NCI-H1930 (cell line): ENCODE results near the gene ADCY7.

Experiments used
- DNase-seq, 2 experiments: peaks; one replicate each; lab custom pipeline; 2025; lab: John Stamatoyannopoulos, UW

ADCY7 gene

DNA sequence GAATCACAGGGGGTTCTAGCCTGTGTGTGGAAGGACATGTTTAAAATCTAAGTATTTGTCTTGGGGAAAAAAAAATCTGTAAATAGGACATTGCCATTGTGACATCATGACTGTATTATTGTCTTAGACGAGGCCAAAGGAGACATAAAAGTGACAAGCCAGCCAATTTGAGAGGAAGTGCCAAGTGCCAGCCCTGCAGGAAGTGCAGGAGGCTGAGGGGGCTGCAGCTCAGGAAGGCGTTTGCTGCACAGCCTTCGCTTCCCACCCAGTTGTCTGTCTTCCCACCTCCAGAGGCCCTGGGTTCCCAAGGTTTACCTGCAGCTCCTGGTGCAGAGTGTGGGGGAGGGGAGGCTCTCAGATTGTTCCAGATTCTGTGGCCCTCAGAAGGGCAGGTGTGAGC lies 1.3 kb downstream of the ADCY7 start:
- DNase-seq = no peak

DNA sequence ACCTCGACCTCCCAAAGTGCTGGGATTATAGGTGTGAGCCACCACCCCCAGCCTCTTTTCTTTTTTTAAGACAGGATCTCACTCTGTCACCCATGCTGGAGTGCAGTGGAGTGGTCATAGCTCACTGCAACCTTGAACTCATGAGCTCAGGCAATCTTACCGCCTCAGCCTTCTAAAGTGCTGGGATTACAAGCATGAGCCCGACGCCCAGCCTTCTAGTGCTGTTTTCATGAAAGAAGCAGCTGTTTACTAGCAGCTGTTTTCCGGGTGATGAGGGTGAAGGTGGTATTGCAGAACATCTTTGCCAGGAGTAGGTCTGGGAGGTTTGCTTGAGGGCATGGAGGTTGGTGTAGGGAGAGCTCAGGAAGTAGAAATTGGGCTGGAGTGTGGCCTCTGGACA lies 2.0 kb downstream of the ADCY7 start:
- DNase-seq = no peak

DNA sequence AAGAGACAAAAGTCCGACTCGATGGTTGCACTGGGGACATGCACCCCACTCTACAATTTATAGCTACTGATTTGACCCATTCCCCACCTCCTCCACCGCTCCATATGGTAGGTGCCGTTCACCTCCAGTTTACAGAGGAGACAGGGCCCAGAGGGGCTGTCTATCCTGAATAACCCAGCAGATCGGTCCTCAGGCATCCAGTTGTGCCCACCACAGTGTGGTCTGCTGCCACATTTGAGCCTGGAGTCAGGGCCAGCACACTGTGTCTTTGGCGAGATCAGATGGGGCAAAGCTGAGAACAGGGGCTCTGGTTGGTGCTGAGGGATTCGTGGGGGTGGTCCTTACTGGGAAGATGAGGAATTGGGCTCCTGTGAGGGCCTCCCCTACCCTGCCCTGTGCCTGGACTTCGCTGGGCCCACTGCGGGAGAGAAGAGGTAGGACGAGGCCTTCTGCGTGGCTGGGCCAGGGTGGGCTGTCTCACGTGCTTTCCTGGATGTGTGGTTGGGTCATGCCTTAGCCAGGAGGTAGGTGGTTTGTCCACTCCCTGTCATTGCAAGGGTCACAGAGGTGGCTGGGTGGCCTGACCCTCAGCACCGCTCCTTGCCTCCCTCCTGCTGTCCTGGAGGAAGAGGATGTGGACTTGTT lies 2.8 kb downstream of the ADCY7 start:
- DNase-seq = no peak

DNA sequence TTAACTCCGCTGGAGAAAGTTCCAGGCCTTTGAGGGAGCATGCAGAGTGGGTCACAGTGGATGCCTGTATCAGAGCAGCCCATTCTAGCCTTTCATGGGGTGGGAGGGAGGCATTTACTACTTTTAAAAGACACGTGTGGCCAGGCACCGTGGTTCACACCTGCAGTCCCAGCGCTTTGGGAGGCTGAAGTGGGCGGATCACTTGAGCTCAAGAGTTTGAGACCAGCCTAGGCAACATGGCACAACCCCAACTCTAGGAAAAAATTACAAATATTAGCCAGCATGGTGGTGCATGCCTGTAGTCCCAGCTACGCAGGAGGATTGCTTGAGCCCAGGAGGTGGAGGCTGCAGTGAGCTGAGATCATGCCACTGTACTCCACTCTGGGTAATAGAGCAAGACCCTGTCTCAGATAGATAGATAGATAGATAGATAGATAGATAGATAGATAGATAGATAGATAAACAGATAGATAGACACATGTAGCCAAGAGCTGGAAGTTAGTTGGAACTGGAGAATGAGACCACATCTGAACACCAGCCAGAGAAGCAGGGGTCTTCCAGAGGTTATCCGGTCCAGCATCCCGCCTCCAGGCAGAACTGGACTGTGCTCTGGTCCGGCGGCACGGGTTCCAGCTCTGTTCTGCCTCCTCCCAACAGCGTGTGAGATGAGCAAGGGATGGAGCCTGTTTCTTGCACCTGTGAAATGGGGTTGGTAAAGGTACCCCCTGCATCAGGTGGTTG lies 3.6 kb downstream of the ADCY7 start:
- no peak for DNase-seq

DNA sequence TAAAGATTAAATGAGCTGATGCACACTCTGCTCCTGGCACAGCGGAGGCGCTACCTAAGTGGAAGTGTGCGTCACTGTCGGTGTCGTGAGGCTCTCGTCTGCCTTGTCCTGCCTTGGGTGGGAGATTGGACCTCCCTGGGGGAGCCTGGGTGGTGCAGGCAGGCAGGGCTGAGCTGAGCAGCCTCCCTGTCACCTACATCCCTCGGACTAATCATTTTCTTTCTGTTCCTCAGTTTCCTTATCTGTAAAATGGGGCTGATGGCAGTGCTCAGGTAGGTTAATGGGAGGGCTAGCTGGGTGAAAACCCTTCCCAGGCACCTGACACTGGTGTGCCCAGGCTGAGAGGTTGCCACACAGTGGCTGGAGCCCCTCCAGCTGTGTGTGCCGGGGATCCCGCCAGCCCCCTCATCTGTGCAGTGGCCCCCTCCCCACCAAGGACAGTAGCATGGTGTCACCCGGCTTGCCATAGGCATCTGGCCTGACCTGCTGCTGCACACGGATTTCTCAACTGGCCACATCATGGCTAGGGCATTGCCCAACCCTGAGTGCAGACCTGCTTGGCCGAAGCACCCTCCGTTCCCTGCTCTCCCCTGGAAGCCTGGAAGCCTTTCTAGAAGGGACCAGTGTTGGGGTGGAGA lies 4.3 kb downstream of the ADCY7 start:
- DNase-seq = no peak

DNA sequence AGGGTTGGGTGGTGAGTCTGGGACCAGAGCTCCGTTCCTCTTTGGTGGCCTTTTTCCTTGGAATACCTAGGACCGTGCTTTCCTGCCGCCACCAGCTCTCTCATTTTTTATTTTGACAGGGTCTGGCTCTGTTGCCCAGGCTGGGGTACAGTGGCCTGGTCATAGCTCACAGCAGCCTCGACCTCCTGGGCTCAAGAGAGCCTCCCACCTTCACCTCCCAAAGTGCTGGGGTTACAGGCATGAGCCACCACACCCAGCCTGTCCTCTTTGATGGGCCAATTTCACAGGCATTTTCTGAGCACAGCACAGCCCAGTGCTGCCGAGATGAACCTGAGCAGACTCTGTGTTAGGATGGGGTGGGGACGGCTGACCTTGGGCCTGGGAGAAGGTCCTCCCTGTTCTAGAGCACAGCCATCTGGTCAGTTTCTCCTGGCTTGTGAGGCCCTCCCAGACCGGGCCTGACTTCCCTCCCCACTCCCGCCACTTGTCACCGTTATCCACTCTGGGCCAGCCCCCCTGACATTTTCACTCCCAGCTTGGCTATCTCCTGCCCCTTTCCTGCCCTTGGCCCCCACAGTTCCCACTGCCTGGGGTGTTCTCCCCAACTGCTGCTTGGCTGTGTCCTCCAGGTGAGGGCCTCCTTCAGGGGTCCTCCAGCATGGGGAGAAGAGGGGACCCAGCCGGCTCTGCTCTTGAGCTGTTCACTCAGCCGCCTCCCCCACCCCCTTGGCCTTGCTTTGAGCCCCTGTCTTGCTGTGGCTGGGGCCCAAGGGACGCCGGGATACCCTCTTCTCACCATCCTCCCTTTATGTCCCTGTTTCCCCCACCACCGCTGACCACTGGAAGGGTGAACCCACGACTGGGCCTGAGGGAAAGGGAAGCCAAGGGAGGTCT lies 5.0 kb downstream of the ADCY7 start:
- no peak for DNase-seq

DNA sequence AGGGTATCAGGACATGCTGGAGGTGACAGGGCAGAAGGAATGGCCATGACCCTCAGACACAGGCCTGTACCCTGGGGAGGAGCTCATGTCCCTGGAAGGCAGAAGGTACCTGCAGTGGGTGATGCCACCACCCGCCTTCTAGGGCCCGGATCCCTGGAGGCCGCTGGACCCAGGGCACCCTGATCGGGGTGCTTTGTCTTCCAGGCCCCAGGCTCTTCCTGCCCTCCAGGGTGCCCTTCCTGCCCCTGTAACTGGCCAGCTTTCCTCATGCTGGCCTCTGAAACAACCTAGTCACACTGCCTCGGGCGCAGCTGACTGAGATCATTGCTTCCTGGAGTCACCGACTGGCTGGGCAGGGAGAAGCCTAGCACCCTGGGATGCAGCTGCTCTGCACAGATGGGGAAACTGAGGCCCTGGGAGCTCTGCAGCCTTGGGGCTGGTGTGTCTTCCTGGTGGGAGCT lies 5.8 kb downstream of the ADCY7 start:
- no peak for DNase-seq

DNA sequence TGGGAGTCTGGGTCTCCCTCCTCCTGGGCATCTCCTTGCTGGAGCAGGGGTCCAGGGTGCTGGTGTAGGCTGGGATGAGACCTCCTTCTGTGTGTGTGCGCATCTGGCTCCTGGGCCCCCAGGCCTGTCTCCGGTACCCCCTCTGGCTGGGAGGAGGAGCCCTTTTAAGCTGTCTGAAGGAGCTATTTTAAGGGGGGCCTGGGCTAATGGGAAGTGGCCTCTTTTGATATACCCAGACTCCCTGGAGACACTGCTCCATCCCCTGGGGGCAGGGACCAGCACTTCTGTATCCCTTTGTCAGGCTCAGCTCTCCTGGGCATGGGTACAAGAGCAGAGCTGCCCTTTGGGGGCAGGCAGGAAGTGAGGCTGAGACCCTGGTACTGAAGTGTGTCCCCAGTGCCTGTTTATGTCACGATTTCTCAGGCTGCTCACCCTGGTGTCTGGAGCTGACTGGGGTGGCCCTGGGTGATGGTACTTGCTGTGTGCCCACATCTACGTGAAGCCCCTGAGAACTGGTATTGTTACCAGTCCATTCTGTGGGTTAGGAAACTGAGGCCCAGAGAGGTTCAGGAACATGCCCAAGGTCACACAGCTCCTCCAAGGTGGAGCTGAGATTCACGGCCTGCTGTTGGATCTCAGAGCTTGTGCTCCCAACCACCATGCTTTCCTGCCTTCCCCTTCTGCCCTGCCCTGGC lies 6.5 kb downstream of the ADCY7 start:
- no peak for DNase-seq

DNA sequence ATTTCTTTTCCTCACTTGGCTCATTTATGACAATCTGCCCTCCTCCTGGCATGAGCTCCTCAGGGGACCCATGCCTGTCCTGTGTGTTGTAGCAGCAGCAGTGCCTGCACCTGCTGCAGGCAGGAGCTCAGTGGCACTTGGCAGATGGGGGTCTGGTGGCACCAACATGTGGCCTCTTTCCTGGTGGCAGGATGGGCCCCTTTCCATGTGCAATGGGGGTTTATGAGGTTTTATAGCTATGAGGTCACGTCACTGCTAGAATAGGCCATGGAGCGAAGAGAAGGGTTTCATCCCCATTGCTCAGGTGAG lies 7.0 kb downstream of the ADCY7 start:
- DNase-seq = no peak

DNA sequence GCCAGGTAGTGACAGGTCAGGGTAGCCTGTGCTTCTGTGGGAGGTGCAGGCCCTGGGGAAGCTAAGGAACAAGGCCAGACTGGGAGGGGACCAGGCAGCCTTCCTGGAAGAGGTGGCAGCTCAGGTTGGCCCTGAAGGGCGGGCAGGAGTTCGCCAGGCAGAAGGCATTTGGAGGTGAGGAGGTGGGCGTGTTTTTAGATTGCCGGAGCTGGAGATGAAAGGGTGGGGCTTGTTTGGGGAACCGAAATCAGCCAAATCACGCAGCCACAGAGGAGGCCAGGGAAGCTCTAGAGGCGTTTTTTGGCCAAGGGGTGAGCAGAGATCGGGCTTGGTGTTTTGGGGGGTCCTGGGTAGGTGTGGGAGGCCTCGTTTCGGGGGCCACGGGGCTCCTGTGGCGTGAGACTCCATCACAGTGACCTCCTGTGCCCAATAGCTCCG lies 7.6 kb downstream of the ADCY7 start:
- DNase-seq = no peak

DNA sequence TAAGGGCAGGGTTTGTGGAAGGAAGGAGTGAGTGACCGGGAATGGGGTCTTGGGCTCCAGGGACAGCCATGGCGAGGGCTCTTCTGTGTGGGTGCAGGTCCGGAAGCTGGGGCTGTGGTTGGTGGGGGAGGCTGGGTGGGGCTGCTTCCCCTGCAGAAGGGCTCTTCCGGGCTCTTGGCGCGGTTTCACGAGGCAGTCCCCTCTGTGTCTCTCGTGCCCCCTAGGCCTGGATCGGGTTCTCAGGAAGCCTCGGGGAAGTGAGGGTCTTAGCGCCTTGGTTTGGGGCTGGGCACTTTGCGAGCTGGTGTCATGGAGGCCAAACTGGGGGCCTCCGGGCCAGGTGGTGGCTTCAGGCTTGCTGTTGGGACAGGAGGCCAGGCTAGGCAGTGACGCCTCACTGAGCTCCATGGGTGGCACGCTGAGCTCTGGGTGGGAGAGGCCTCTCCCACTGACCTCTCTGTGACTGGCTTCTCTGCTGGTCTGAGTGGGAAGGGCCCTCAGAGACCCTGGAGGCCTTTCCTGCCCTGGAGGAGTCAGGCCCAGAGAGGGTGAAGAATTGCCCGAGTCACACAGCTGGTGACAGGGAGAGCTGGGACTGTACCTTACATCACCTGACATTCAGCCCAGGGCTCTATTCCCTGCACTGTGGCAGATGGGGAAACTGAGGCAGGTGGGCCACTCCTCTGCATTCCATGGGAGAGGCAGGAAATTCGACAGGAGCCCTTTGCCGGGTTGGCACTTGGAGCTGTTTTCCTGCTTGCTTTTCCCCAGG lies 8.2 kb downstream of the ADCY7 start:
- no peak for DNase-seq

DNA sequence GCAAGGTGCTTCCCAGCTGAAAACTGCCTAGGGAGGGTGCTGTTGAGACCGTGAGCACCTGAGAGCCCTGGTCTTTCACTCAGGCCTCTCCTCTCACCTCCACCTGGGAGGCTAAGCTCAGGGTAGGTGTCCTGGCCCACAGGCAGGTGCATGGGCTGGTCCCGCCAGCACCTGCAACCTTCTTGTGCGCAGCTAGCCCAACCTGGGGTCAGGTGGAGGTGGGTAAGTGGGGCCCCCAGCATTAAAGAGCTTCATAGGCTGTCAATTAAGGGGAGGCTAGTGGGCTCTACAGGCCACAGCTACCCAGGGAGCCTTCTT lies 8.7 kb downstream of the ADCY7 start:
- no peak for DNase-seq

DNA sequence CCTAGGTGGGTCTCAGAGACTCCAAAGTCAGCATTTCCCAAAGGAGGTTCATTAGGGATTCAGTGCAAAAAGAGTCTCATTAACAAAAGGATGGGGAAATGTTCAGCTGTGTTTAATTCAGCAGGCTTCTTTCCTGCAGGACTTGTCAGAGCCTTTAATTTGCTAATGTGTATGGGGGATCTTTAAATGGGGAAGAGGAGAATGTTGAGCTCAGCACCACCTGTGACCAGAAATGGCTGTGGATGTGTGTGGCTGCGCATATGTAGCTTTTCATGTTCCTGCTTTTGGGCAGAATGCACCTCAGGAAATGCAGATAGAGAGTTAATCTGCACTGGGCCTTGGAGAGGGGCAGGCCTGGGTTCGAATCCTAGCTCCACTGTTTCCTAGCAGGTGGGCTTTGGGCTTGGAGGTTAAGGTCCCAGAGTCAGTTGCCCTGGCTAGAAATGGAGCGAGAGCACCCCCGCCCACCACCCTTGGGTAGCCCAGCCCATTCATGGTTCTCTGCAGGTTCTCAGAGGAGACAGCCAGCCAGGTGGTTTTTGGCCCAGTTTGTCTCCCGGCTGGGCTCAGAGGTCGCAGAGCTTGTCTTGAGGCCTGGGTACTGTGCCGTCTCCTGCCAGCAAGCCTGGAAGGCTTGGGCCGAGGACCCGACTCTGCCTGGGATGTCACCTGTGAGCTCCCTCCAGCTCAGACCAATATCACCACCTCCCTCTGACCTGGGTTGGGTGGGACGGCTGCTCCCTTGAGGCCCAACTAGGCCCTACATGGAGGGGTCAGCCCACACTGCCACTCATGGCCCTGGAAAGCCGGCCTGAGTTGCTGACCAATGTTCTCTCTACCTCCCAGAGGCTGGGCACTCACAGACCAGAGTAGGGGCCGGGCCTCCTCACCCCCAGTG lies 9.3 kb downstream of the ADCY7 start:
- no peak for DNase-seq

DNA sequence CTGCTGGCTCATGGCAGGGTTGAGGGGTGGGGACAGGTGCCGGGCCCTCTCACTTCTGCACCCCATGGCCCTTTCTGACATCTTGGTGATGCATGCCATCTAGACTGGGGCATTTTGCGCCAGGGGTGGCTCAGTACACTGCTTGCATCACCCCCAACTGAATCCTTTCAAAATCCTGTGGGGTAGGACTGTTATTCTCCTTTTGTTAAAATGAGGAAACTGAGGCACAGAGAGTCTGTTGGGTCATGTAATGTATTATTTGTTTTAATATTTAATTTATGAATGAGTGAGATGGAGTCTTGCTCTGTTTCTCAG lies 9.9 kb downstream of the ADCY7 start:
- no peak for DNase-seq

DNA sequence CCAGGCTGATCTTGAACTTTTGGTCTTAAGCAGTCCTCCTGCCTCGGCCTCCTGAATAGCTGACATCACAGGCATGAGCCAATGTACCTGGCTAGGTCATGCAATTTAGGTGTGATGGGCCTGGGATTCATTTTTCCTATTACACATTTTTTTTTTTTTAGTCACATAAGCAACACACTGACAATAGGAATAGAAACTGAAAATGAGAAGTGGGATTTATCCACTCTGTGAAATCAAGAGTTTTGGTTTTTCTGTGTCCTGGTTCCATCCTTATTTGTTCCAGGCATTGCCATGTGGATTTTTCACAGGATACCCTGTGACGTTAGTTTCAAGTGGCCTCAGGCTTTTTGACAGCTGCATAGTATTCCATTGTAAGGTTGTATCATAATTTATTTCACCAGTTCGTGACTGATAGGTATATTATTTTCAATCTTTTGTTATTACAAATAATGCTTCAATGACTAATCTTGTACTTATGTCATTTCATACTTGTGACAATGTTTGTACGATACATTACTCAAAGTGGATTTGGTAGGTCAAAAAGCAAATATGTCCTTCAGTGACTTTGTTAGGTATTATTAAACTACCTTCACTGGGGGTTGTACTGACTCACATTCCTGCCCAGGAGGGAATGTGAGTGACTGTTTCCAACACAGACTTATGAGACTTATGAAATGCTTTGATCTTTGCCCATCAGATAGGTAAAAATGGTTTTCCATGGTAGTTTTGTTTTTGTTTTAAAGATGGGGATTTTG lies 10.6 kb downstream of the ADCY7 start:
- no peak for DNase-seq

DNA sequence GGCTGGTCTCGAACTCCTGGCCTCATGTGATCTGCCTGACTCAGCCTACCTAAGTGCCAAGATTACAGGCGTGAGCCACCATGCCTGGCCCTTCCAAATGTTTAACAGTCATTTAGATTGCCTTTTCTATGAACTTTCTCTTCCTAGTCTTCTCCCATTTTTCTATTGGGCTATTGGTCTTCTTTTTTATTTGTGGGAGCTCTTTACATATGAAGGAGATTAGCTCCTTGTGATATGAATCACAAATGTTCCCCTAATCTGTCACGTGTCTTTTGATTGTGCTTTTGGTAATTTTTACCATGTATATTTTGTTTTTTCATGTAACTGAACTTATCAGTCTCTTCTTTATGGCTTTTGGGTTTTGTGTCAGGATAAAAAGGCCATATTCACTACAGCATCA lies 11.9 kb downstream of the ADCY7 start:
- DNase-seq = no peak

DNA sequence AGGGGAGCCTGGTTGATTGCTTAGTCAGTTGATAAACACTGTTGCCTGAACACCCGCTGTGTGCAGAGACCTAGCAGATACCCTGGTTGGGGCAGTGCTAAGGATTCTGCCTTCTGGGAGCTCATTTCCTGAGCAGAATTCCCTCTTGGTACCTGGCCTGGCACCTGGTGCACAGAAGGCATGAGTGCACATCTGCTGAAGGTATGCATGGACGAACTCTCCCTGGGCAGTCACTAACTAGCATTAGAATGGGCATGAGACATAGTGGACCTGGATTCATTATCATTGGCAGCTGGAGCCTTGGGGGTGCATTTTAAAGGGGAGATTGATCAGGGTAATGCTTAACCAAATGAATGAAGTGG lies 13.1 kb downstream of the ADCY7 start:
- DNase-seq = no peak

DNA sequence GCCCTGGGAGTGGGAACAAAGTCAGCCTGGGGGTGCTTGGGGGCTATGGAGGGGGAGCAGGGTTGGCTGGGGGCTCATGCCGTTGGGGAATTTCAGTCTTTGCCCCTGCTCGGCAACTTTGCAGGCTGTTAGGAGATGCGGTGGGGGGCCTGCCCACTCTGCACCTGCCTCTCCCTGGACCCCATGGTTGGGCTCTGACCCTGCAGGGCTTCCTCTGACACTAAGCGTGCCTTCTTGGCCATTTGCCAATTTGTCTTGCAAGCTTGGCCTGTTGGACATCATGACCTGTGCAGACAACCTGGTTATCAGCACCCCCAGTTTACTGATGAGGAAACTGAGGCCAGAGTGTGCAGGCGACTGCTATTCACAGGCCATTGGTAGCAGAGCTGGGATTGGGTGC lies 14.6 kb downstream of the ADCY7 start:
- DNase-seq = no peak

DNA sequence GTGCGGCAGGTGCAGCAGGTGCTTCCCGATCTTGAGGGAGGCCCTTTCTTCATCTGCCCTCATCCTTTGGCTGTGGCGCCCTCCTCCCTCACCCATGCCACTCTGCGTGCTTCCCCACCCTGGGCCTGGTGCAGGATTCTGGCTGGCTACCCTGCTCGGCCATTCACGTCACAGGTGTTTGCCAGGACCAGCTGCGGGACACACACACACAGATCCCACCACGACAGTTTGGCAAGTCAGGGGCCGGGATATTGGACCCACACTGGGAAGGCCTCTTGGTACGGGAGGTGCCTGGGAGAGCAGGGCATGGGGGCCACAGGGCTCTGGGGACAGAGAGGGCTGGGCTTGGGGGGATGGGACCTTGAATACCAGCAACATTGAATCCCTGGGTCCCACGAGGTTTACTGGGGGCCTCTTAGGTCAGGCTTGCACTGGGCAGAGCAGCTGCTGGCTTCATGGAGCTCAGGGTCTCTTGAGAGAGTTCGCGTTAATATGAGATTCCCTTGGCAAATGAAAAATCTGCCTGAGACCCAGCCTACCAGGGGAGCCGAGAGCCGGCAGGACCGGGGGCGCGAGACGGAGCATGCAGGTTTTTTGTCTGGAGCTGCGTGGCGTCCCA lies 15.1 kb downstream of the ADCY7 start:
- DNase-seq = no peak
